Subcutaneous adipose tissue (tissue), 4 donors: ENCODE measurements around the gene TMEM89. TPM values are rescaled to one million over a fixed set of nuclear protein-coding genes. Genes with fewer than 3 reads are reported as not detected.

Source experiments
- CTCF ChIP-seq: fragments of 450-650 bp; IDR thresholded peaks from one replicate; pipeline ENCODE4 v1.5.1; 2016; ENCODE audit warnings: low read depth, mild to moderate bottlenecking, control low read depth, antibody characterized with exemption, moderate library complexity
- total RNA-seq, 4 donors: library from RNA; depleted of rRNA; stranded (reverse); fragments of >200 nt; gene quantifications; one replicate each; pipeline ENCODE4 v1.1.0, GENCODE V29; 2016

Gene TMEM89
- total RNA-seq, 4 donors from 2014 or later: not detected

GRCh38 chr3:48639944-48640606, 18.5 kb upstream of the TMEM89 start:
- no peak for TF ChIP-seq CTCF

- no peak for TF ChIP-seq CTCF
These were observed 15.7 kb upstream of the TMEM89 start for GRCh38 chr3:48637305-48637704.

GRCh38 chr3:48636149-48636655, 14.6 kb upstream of the TMEM89 start:
- no peak for TF ChIP-seq CTCF

- no peak for TF ChIP-seq CTCF
These were observed 13.9 kb upstream of the TMEM89 start, which contains the start of gene SLC26A6 for GRCh38 chr3:48635222-48636021. Gene SLC26A6 (minus strand): TSS chr3:48635461. CDS start chr3:48635393, 68 bp downstream.

DNA sequence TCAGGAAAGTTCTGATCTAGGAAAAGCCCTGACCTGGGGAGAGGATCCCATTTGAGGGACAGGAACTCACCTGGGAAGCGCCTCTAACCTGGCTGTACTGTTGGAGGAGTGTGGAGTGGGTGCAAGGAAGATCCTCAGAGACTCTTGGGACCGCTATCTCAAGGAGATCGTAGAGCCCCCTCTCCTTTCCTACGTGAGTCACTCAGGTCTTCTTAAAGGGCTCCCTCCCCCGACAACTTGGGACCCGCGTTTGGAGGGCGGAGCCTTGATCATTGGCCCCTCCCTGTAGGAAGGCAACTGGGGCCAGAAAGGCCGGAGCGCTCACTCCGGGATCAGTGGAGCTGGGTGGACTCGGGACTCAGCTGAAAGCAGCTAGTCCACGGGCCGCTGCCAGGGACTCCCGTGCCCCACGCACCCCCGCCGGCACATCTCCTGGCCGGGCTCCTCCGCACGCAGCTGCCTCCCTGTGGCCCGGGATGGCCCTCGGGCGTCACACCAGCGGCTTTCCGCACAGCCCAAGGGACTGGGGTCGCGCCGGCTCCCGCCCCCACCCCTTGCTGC, 13.2 kb upstream of the TMEM89 start:
- no peak for TF ChIP-seq CTCF

DNA sequence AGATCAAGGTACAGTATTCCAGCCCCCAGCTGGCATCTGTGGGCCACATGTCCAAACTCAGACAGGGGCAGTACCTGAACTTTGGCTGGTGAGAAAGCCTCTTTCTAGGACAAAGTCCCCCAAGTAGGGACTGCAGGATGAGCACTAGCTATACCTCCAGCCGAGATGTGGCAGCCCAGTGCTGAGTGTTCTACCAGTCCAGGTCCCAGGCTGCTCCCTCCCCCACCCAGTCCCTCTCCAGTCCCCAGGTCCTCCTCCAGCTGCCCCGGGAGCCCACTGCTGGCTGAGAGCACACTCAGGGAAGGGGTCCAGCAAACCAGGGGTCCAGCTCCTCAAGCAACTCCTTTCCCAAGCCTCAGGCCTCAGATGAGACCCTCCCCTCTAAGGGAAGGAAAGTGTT, 12.2 kb upstream of the TMEM89 start:
- no peak for TF ChIP-seq CTCF

- no peak for TF ChIP-seq CTCF
These were observed 11.7 kb upstream of the TMEM89 start for GRCh38 chr3:48633256-48633655.
